GM13977 (cell line): ENCODE measurements around the gene RPGR.

Experiments used
- DNase-seq: peaks from one replicate; pipeline ENCODE4 v3.0.0; 2012; ENCODE audit warnings: low spot score
- CTCF ChIP-seq: IDR thresholded peaks from 2 replicates; pipeline ENCODE4 v1.5.1; 2012; ENCODE audit warnings: mild to moderate bottlenecking, control low read depth; ENCODE audit not compliant: insufficient read depth; ENCODE audit errors: extremely low read depth, missing control alignments
- in situ Hi-C: fragments of 300-500 bp; cut with MboI; formaldehyde crosslinking; loops from one replicate; pipeline ENCODE4 v1.12.0; 2022; ENCODE audit warnings: low sequenced_read_pairs, low pct_unique_long_range_greater_than_20kb, mixed read lengths, inconsistent platforms; ENCODE audit not compliant: unreplicated experiment

RPGR gene

GRCh38 chrX:38365954-38366353 is 38.6 kb upstream of the RPGR start:
- DNase-seq, result no peak
- no peak for TF ChIP-seq CTCF
- in situ Hi-C loops, result no loop called here

- TF ChIP-seq CTCF, result no peak
- no peak for DNase-seq
- in situ Hi-C loops, result no loop called here
Measured at GRCh38 chrX:38363046-38363445, 35.7 kb upstream of the RPGR start.

GRCh38 chrX:38357747-38358673 is 30.7 kb upstream of the RPGR start:
- DNase-seq, result no peak
- TF ChIP-seq CTCF, result no peak
- in situ Hi-C loops, result no loop called here

- DNase-seq, result no peak
- in situ Hi-C loops, result no loop called here
- TF ChIP-seq CTCF, result no peak
Measured at GRCh38 chrX:38356401-38356800, 29.1 kb upstream of the RPGR start.

- in situ Hi-C loops, result no loop called here
- no peak for TF ChIP-seq CTCF
- DNase-seq, result no peak
Measured at GRCh38 chrX:38352362-38352761, 25.1 kb upstream of the RPGR start, which contains the start of gene OTC. OTC (plus strand) TSS chrX:38352604; CDS start chrX:38352697, 93 bp downstream.

- no peak for TF ChIP-seq CTCF
- no peak for DNase-seq
- in situ Hi-C loops, result no loop called here
Measured at GRCh38 chrX:38351346-38351745, 24.0 kb upstream of the RPGR start.
